HG03565 (cell line): ENCODE data around the gene EMP2.
A peak's percentile ranks its signal among the peaks of the same experiment; 100 is the strongest.

Source experiments
- ATAC-seq: cut with Tn5 transposase; IDR thresholded peaks from one replicate; pipeline ENCODE4 v1.9.1; 2021; ENCODE audit warnings: mild to moderate bottlenecking, moderate library complexity; ENCODE audit not compliant: unreplicated experiment

Gene EMP2

GRCh38 chr16:10610499-10611184 is 30.2 kb upstream of the EMP2 start:
- no peak for ATAC-seq

- ATAC-seq = no peak
These were observed 29.0 kb upstream of the EMP2 start for GRCh38 chr16:10609402-10609774.

- ATAC-seq = no peak
These were observed 28.4 kb upstream of the EMP2 start for GRCh38 chr16:10608687-10609401.

GRCh38 chr16:10607157-10607556 is 26.8 kb upstream of the EMP2 start:
- ATAC-seq = no peak

- ATAC-seq = no peak
These were observed 26.2 kb upstream of the EMP2 start for GRCh38 chr16:10606607-10607006.

- ATAC-seq = no peak
These were observed 25.2 kb upstream of the EMP2 start for GRCh38 chr16:10605636-10606035.

GRCh38 chr16:10601444-10602408 is 21.3 kb upstream of the EMP2 start:
- no peak for ATAC-seq

- ATAC-seq = no peak
These were observed 20.5 kb upstream of the EMP2 start for GRCh38 chr16:10600782-10601443.

- ATAC-seq = peak; percentile 42
These were observed 19.2 kb upstream of the EMP2 start for GRCh38 chr16:10599626-10600025.

- no peak for ATAC-seq
These were observed 17.8 kb upstream of the EMP2 start for GRCh38 chr16:10598157-10598556.

GRCh38 chr16:10597187-10597601 is 16.8 kb upstream of the EMP2 start:
- no peak for ATAC-seq

GRCh38 chr16:10594312-10594950 is 14.0 kb upstream of the EMP2 start:
- no peak for ATAC-seq

GRCh38 chr16:10592611-10593010 is 12.2 kb upstream of the EMP2 start:
- ATAC-seq = no peak

GRCh38 chr16:10590342-10590741 is 9.9 kb upstream of the EMP2 start:
- no peak for ATAC-seq

GRCh38 chr16:10589109-10589508 is 8.7 kb upstream of the EMP2 start:
- ATAC-seq = no peak

- ATAC-seq = no peak
These were observed 7.2 kb upstream of the EMP2 start for GRCh38 chr16:10587622-10588021.

GRCh38 chr16:10584981-10585438 is 4.6 kb upstream of the EMP2 start:
- ATAC-seq = no peak

- ATAC-seq = no peak
These were observed 2.9 kb upstream of the EMP2 start for GRCh38 chr16:10583269-10583668.

GRCh38 chr16:10581507-10581906 is 1.1 kb upstream of the EMP2 start:
- ATAC-seq = no peak

GRCh38 chr16:10580883-10581247 is 467 bp upstream of the EMP2 start:
- no peak for ATAC-seq
